HG02938 (cell line): ENCODE data around the gene C13orf42.

ENCODE experiments used
- ATAC-seq: cut with Tn5 transposase; IDR thresholded peaks from one replicate; pipeline ENCODE4 v1.9.1; 2021; ENCODE audit warnings: mild to moderate bottlenecking, moderate library complexity; ENCODE audit not compliant: unreplicated experiment

The C13orf42 gene

GRCh38 chr13:51035978-51036377 lies 75.1 kb downstream of the C13orf42 start:
- no peak for ATAC-seq

GRCh38 chr13:51035469-51035868 lies 75.6 kb downstream of the C13orf42 start:
- no peak for ATAC-seq

GRCh38 chr13:51034906-51035305 lies 76.2 kb downstream of the C13orf42 start:
- ATAC-seq, result no peak

GRCh38 chr13:51033421-51034185 lies 77.5 kb downstream of the C13orf42 start:
- no peak for ATAC-seq

DNA sequence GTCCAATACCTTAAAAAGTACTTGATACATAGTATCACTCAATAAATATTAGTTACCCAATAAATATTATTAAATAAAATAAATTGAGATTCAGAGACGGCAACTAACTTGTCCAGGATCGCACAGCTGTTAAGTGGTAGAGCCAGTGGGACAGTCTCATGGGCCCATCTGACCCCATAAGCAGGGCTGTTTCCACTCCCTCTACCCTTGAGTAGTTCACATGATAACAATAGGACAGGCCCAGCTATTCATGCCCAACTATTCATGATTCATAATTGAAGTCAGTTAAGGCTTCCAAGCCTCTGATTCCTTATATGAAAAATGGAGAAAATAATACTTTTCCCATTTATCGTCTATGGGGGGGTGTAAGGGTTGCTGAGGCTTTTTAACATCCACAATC lies 78.2 kb downstream of the C13orf42 start:
- ATAC-seq, result no peak
